ENCODE results near the gene LAPTM5.

Gene LAPTM5

DNA sequence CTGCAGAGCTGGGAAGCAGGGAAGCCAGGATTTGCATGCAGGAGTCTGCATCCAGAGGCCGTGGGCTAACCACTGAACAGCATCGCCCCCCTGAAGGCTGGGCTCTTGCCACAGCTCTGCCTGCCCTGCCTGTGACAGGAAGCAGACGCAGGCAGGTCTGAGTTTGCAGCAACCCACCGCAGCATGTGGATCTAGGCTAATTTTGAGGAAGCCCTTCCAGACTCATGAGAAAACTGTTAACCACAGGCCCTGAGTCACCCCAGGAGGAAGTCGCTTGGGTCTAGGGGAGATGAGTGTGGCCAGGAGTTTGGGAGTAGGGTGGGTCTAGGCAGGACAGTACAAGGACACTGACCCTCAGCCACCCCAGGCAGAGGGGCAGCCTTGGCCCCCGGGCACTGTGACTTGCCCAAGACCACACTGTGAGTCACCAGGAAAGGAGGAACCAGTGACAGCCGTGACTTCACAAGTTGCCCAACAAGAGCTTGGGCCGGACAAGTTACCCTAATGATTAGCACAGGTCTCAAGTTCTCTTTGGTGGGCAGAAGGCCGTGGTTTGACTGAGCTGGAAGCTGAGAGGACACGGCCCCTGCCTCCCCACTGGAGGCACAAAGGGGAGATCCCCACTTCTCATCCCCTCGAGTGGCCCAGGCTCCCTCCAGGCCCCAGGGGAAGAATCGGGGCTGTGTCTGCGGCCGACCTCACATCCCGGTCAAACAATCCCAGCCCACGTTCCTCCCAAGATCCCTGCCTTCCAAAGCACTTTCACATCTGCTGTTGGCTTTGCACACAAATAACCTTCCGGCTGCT lies 826 bp downstream of the LAPTM5 start:
- TF ChIP-seq, protein P1, sequence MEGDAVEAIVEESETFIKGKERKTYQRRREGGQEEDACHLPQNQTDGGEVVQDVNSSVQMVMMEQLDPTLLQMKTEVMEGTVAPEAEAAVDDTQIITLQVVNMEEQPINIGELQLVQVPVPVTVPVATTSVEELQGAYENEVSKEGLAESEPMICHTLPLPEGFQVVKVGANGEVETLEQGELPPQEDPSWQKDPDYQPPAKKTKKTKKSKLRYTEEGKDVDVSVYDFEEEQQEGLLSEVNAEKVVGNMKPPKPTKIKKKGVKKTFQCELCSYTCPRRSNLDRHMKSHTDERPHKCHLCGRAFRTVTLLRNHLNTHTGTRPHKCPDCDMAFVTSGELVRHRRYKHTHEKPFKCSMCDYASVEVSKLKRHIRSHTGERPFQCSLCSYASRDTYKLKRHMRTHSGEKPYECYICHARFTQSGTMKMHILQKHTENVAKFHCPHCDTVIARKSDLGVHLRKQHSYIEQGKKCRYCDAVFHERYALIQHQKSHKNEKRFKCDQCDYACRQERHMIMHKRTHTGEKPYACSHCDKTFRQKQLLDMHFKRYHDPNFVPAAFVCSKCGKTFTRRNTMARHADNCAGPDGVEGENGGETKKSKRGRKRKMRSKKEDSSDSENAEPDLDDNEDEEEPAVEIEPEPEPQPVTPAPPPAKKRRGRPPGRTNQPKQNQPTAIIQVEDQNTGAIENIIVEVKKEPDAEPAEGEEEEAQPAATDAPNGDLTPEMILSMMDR (IDR thresholded peaks at IDR 0.05; ENCODE audit: borderline replicate concordance, control extremely low read depth, extremely low read depth, insufficient read depth, missing control alignments) = no peak
- in situ Hi-C loops (cut with MboI; ENCODE audit: low sequenced_read_pairs, unreplicated experiment) = no loop called here
- DNase-seq (ENCODE audit: low spot score) = no peak

DNA sequence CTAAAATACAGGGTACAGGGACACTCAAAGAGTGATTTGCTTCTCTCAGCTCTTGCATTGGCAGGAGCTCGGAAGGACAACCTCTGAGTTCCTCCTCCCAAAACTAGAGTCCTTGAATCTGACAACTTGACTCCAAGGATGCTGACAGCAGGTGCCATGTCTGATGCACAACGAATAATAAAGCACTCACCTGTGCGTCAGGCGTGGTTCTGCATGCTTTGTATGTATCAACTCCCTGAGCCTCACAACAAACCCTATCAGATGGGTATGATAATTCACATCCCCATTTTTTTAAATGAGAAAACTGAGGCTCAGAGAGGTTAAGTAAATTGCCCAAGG lies 1.4 kb downstream of the LAPTM5 start:
- DNase-seq (ENCODE audit: low spot score) = no peak
- in situ Hi-C loops (cut with MboI; ENCODE audit: low sequenced_read_pairs, unreplicated experiment) = no loop called here
- TF ChIP-seq, protein P1 (IDR thresholded peaks at IDR 0.05; ENCODE audit: borderline replicate concordance, control extremely low read depth, extremely low read depth, insufficient read depth, missing control alignments) = no peak

DNA sequence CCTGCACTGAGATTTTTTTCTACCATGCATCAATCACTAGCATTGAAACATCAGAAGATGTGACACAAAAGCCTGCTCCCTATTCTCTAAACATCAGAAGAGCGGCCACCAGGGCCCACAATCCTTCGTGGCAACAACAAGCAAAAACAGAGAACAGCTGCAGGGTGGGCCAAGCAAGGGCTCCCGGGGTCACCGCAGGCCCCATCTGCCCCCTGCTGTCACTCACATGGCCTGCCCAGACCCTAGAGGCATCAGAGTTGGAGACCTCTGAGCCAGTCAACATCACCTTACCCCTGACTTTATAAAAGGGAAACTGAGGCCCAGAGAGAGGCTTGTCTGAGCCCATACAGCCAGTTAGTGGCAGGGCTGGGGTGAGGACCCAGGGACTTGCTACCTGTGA lies 1.8 kb downstream of the LAPTM5 start:
- in situ Hi-C loops (cut with MboI; ENCODE audit: low sequenced_read_pairs, unreplicated experiment) = no loop called here
- DNase-seq (ENCODE audit: low spot score) = no peak

DNA sequence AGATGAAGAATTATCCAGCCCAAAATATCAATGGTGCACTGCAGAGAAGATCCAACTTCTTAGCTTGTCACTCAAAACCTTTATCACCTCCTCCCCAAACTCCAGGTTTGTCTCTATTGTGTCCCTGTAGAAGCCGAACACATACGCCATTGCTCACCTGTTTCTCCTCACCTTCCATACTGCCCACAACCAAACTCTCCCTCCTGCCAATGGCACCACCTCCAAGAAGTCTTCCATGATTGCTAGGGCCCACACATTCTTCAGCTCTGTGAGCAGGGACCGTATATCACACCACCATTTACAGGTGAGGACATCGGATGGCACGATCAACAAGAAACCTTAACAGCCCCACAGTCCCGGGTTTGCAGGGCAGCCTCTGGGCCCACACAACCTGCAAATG lies 2.2 kb downstream of the LAPTM5 start:
- TF ChIP-seq, protein P1 (IDR thresholded peaks at IDR 0.05; ENCODE audit: borderline replicate concordance, control extremely low read depth, extremely low read depth, insufficient read depth, missing control alignments) = no peak
- in situ Hi-C loops (cut with MboI; ENCODE audit: low sequenced_read_pairs, unreplicated experiment) = no loop called here
- no peak for DNase-seq (ENCODE audit: low spot score)

More for the DNA sequence above, 1.8 kb downstream of the LAPTM5 start:
- TF ChIP-seq, protein P1 (IDR thresholded peaks at IDR 0.05; ENCODE audit: borderline replicate concordance, control extremely low read depth, extremely low read depth, insufficient read depth, missing control alignments) = no peak

DNA sequence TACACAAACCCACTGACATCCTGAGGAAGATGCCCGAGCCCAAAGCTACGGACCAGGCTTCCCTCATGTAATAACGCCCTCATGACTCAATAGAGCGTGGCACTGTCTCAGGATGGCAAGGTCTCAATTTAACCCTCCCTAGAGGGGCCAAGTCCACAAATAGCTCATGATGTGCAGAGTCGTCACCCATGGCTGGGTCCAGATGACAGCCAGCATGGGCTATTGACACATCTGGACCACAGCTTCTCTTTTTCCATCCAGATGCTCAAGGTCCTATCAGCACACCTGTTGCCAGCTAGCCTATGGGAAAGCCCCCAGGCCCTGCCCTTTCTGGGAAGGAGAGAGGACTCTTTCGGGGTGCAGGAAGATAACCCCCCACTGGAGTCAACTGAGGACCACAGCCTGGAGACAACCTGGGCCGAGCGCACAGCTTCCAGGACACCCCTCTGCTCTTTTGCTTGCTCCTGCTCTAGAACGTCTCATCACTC lies 2.8 kb downstream of the LAPTM5 start:
- TF ChIP-seq, protein P1 (IDR thresholded peaks at IDR 0.05; ENCODE audit: borderline replicate concordance, control extremely low read depth, extremely low read depth, insufficient read depth, missing control alignments) = no peak
- peak; percentile 67 for DNase-seq (ENCODE audit: low spot score)
- in situ Hi-C loops (cut with MboI; ENCODE audit: low sequenced_read_pairs, unreplicated experiment) = no loop called here

DNA sequence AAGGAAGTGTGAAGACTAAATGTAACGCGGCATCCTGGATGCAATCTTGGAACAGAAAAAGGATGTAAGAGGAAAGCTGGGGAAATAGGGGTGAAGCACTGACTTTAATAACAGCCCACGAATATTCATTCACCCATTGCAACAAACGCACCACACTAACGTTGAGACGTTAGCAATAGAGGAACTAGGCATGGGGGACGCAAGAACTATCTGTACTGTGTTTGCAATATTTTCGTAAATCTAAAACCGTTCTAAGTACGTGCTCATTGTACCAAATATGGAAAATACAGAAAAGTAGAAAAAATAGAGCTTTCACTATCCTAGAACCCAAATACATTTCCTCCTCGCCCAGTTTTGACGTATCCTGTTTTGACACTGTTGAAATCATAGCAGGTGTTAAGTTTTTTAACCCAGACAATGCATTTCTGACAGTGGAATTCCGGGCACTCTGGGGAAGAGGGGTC lies 3.9 kb downstream of the LAPTM5 start:
- no peak for DNase-seq (ENCODE audit: low spot score)
- TF ChIP-seq, protein P1 (IDR thresholded peaks at IDR 0.05; ENCODE audit: borderline replicate concordance, control extremely low read depth, extremely low read depth, insufficient read depth, missing control alignments) = no peak
- in situ Hi-C loops (cut with MboI; ENCODE audit: low sequenced_read_pairs, unreplicated experiment) = no loop called here

Measured in GM13976 (cell line).